Measurements from ENCODE around the gene DCAF12.

DCAF12 gene

GRCh38 chr9:34126207-34127034 lies at the start of gene DCAF12:
Gene DCAF12 (minus strand): TSS chr9:34126698. CDS start chr9:34126431, 267 bp downstream.
- no peaks in the 10 kb centered on the region for H3K27me3 ChIP-seq
- peak within 1 kb of the TSS; percentile 89 to 96 for H3K4me3 ChIP-seq
- peaks cover 0 to 40% (median 18%) of the 10 kb centered on the region in 4 donors for H3K4me1 ChIP-seq
- peak within 1 kb of the TSS; percentile 82 to 86 for H3K27ac ChIP-seq
- H3K9me3 ChIP-seq, result no peaks in the 10 kb centered on the region
- TF ChIP-seq CTCF (IDR thresholded peaks at IDR 0.05), result no peak
- DNase-seq, result peak; percentile 90 to 95
- intact Hi-C loops (cut with DNase I; ENCODE audit: low total_unique reads), result loop anchor here (5.0 kb wide), 1 partner anchor 51 kb away; the partner anchor contains the start of gene UBAP1
- peaks cover 0 to 20% (median 0%) of the 10 kb centered on the region in 3 donors for H3K36me3 ChIP-seq

DNA sequence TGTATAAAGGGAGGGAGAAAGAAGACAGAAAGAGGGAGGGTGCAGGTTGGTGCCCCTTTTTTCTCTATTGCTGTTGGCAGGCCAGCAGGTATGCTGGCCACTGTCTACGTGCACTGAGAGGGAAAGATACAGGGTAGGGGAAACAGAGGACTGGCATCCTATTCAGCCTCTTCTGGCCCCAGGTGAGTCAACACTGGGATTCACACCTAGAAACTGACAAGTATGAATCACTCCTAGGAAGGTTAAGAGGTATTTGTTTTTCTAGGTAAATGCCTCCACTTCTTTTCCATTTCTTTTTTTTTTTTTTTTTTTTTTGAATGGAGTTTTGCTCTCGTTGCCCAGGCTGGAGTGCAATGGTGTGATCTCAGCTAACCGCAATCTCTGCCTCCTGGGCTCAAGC lies 49.6 kb upstream of the DCAF12 start:
- Histone ChIP-seq H3K27ac (no peak overlapping the region), H3K9me3 (no peaks in the 10 kb centered on the region), H3K4me3 (no peak overlapping the region), H3K27me3 (no peaks in the 10 kb centered on the region), H3K36me3 (no peaks in the 10 kb centered on the region), H3K4me1 (peaks cover 0 to 23% (median 8%) of the 10 kb centered on the region in 4 donors)
- no peak for TF ChIP-seq CTCF (IDR thresholded peaks at IDR 0.05)
- intact Hi-C loops (cut with DNase I; ENCODE audit: low total_unique reads), result loop anchor here (5.0 kb wide), 1 partner anchor 49 kb away; the partner anchor contains the start of gene DCAF12
- no peak for DNase-seq

- no peak overlapping the region for H3K4me3 ChIP-seq
- H3K9me3 ChIP-seq, result no peaks in the 10 kb centered on the region
- intact Hi-C loops (cut with DNase I; ENCODE audit: low total_unique reads), result no loop called here
- no peaks in the 10 kb centered on the region for H3K27me3 ChIP-seq
- no peaks in the 10 kb centered on the region for H3K36me3 ChIP-seq
- peak; percentile 42 to 61 for DNase-seq
- TF ChIP-seq CTCF (IDR thresholded peaks at IDR 0.05), result no peak
- H3K27ac ChIP-seq, result no peak overlapping the region
- H3K4me1 ChIP-seq, result no peaks in the 10 kb centered on the region
Observed at GRCh38 chr9:34171753-34172535, 45.4 kb upstream of the DCAF12 start.

- H3K4me3 ChIP-seq, result no peak overlapping the region
- TF ChIP-seq CTCF (IDR thresholded peaks at IDR 0.05), result no peak
- intact Hi-C loops (cut with DNase I; ENCODE audit: low total_unique reads), result no loop called here
- H3K9me3 ChIP-seq, result no peaks in the 10 kb centered on the region
- H3K4me1 ChIP-seq, result no peaks in the 10 kb centered on the region
- no peak overlapping the region for H3K27ac ChIP-seq
- no peaks in the 10 kb centered on the region for H3K27me3 ChIP-seq
- DNase-seq, result peak in 1 of 2 donors; percentile 20
- no peaks in the 10 kb centered on the region for H3K36me3 ChIP-seq
Observed at GRCh38 chr9:34170237-34170991, 43.9 kb upstream of the DCAF12 start.

GRCh38 chr9:34169125-34169524 lies 42.6 kb upstream of the DCAF12 start:
- Histone ChIP-seq H3K27ac (no peak overlapping the region), H3K36me3 (no peaks in the 10 kb centered on the region), H3K4me1 (no peaks in the 10 kb centered on the region), H3K4me3 (no peak overlapping the region), H3K9me3 (no peaks in the 10 kb centered on the region), H3K27me3 (no peaks in the 10 kb centered on the region)
- intact Hi-C loops (cut with DNase I; ENCODE audit: low total_unique reads), result no loop called here
- peak in 1 of 2 donors; percentile 10 for DNase-seq
- TF ChIP-seq CTCF (IDR thresholded peaks at IDR 0.05), result no peak

All from tibial artery (tissue), 4 donors.